Stimulated activated CD4-positive, alpha-beta T cell treated with anti-CD3 and anti-CD28 coated beads, TNF-alpha, amount 100 ng/mL, for 24 hours (primary cell): ENCODE measurements around the gene CDC40.
"Not testable (repeated sequence)": the region's sequence is repeated elsewhere in the genome, so short reads cannot be mapped to it uniquely, and the experiment has no call there.

Experiments used
- DNase-seq, 3 experiments: peaks; one replicate each; pipeline ENCODE4 v3.0.0-alpha.2; 2020; ENCODE audit warnings: low read depth in 3 of 3

CDC40 gene

DNA sequence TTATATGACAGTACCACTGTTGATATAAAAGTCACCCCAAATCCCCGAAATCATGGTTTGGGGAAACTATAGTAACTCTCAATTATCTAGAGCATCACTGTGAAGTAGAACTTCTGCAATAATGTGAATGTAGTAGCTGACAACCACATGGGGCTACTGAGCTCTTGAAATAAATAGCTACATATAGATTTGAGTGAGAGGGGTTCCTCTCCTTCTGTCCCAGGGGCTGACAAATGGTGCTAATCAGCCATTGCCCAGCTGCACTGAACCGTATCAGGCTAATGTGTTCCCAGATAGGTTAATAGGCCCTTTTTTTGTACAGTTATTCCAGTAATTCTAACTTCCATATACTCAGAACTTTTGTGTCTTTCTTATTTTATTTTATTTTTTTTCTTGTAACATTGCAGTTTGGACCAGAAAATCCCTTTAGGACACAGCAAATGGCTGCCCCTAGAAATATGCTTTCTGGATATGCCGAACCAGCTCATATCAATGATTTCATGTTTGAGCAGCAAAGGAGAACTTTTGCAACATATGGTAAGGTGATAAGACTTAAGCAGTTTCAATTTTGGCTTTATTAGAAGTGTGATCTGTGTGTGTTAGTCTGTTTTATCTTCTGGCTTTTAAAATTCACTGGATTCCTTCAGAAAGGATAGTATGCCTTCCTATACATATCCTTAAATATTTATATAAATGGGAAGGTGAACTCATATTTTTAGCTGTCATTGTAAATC is 21.1 kb downstream of the CDC40 start:
- no peak for DNase-seq

GRCh38 chr6:110207652-110208051 is 27.4 kb downstream of the CDC40 start:
- no peak for DNase-seq

GRCh38 chr6:110211753-110212152 is 31.5 kb downstream of the CDC40 start:
- no peak for DNase-seq

GRCh38 chr6:110214338-110214737 is 34.1 kb downstream of the CDC40 start:
- no peak for DNase-seq

DNA sequence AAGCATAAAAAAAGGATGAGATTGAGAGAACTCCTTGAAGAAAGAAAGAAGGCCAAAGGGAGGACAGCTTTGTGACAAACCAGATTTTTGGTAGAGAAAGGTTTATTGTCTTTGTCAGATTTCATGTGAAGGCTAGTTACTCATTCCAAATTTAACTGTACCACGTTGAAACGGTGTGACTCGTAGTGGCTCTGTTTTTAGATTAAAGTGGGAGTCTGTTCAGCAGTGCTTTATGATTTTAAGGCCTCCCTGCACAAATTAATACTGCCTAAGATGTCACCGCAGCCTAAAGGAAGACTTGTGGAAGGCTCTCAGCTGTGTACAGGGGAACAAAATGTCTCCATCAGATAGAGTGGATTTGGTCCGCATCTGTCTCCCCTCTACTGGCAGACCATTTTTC is 35.9 kb downstream of the CDC40 start:
- no peak for DNase-seq

GRCh38 chr6:110217266-110217665 is 37.0 kb downstream of the CDC40 start:
- DNase-seq = no peak

DNA sequence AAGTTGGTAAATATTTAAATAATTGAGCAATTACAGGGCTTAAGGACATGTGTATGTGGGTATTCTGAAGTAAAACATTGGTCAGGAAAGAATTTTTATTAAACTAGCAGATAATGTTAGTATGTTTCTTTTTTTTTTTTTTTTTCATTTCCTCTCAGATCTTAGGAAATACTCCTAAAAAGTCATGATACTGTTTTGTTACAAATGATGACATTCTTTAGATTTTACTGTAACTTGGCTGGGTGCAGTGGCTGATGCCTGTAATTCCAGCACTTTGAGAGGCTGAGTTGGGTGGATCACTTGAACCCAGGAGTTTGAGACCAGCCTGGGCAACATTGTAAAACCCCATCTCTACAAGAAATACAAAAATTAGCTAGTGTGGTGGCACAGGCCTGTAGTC is 41.5 kb downstream of the CDC40 start:
- no peak for DNase-seq

DNA sequence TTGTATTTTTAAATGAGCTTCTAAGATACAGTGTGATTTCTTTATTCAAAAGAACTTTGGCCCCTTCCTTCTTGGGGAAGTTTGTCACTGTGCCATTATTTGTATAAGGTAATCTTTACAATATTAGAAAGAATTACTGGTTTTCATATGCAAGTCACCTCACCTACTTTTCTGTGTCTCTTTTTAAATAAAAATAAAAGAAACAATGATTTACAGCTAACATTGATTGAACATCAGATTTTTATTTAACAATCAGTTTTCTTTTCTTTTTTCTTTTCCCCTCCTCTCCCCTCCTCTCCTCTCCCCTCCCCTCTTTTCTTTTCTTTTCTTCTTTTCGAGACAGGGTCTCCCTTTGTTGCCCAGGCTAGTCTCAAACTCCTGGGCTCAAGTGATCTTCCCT is 46.0 kb downstream of the CDC40 start:
- no peak for DNase-seq

DNA sequence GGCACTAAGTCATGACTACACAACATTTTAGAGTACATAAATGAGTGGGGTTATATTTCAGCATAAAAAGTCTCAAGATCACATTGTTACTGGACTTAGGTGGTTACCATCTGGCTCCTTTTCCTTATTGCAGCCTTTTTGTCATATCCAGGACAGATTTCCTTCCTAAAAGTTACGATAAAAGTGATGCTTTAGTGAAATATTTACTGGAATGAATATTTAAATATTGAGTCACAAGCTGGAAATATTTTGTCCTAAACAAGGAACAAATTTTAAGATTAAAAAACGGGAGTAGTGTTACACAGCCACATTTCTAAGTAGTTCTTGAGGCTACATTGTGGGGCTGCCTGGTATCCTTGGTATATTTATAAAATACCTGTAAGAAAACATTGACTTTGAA is 52.2 kb downstream of the CDC40 start:
- no peak for DNase-seq

- DNase-seq = no peak
Observed at GRCh38 chr6:110233770-110234374, 53.6 kb downstream of the CDC40 start.

DNA sequence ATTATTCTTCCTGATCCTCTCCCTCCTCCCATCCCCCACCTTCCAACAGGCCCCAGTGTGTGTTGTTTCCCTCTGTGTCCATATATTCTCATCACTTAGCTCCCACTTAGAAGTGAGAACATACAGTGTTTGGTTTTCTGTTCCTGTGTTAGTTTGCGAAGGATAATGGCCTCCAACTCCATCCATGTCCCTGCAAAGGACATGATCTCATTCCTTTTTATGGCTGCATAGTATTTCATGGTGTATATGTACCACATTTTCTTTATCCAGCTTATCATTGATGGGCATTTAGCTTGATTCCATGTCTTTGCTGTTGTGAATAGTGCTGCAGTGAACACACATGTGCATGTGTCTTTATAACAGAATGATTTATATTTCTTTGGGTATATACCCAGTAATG is 55.8 kb downstream of the CDC40 start:
- DNase-seq = not testable (repeated sequence)

GRCh38 chr6:110239526-110240274 is 59.5 kb downstream of the CDC40 start:
- no peak for DNase-seq

- not testable (repeated sequence) for DNase-seq
Observed at GRCh38 chr6:110244621-110245020, 64.4 kb downstream of the CDC40 start.

GRCh38 chr6:110246378-110246777 is 66.2 kb downstream of the CDC40 start:
- no peak for DNase-seq

DNA sequence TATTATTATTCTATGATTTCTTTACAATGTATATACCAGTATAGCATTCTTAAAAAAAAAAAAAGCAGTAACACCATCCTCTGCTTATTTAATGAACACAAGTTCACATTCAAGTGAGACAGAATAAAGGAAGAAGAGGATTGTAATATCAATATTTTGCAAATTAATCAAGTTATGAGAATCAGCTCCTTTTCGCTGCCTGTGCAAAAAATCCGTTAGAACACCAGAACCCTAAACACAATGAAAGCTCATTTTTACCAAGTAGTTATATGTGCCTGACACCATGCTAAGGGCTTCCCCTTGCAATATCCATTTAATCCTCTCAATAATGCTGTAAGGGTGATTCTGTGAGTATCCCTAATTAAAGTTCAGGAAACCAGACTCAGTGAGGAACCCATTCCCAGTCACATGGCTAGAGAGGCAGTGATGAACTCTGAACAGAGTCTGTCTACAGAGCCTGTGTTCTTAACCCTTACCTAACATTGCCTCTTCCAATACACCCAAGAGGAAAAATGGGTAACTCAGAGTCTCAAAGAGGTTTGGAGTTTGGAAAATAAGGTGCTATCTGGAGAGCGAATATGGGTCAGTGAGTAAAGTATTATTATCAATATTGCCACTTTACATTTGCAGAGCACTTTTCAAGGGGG is 66.8 kb downstream of the CDC40 start:
- DNase-seq = no peak

GRCh38 chr6:110250058-110250457 is 69.8 kb downstream of the CDC40 start:
- no peak for DNase-seq

GRCh38 chr6:110250838-110251237 is 70.6 kb downstream of the CDC40 start:
- DNase-seq = no peak

- no peak for DNase-seq
Observed at GRCh38 chr6:110255211-110255750, 75.1 kb downstream of the CDC40 start.

DNA sequence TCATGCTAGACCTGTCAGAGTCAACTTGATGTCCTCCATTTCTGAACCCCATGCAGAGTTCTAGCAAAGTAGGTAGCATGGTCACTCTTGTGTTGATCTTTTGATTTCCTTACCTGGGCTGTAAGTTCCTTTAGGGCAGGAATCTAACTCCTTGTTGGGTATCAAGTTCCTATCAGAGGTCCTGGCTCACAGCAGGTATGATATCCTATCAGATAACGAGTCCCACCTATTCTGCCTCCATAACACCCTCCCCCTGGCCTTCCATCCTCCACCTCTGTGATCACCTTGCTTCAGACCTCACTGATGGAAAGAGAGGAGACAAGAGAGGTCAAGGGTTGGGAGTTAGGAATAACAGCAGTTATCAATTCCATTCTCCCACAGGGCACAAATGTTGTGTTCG is 76.1 kb downstream of the CDC40 start:
- no peak for DNase-seq

- DNase-seq = no peak
Observed at GRCh38 chr6:110265273-110265672, 85.0 kb downstream of the CDC40 start.

- DNase-seq = no peak
Observed at GRCh38 chr6:110266996-110267395, 86.8 kb downstream of the CDC40 start.

DNA sequence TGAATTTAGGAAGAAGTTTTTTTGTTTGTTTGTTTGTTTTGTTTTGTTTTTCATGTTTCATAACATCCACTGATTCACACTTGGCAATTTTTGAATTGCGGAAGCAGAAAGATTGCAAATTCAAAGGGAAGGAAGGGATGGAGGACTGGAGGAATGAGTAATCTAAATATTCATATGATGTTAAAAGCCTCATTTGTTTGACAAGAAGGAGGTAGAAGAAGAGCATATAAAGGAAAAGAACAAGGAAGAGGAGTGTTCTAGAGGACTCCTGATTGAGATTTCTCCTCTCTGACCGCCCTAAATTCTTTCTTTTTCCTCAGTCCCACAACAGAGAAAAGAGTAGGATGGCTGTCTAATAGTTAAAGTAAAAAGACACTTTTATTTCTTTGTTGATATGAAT is 89.4 kb downstream of the CDC40 start:
- DNase-seq = no peak
